Stimulated activated CD8-positive, alpha-beta memory T cell treated with anti-CD3 and anti-CD28 coated beads, Interleukin-15, amount 100 ng/mL, for 1 hour (primary cell): ENCODE data around the gene HERC2.
"Not testable (repeated sequence)": the region's sequence is repeated elsewhere in the genome, so short reads cannot be mapped to it uniquely, and the experiment has no call there.

Experiments
- DNase-seq: peaks from one replicate; pipeline ENCODE4 v3.0.0-alpha.2; 2020; ENCODE audit warnings: low read depth

HERC2 gene

DNA sequence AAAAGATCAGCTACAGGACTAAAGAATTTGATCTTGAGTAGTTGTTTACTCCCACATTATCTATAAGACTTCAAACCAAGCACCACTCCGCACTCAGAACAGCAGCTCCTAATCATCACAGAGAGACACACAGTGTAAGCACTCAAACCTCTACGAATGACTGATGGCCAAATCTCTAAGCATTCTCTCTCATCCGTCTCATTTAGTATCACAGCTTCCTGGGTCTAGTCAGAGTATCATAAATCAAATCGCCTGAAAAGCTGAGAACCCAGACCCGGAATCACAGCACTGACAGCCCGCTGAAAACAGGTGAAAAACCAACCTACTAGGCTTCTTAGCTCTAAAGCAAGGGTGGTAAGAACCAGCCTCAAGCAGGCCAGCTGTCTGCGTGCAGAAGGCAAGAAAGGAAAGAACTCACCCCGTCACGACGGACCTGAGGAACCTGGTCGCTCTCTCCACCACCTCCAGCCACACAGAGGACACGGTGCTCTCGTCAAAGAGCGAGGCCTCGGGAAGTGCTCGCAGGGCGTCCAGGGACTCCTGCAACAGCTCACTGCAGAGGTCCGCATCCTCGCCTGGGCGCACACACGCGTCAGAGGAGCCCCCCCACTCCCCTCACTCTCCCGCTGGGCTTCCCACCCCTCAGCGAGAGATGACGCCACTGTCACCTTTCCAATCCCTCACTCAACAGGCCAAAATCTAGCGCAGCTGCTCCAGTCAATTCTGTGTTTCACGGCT is 47.9 kb downstream of the HERC2 start:
- DNase-seq, result no peak

DNA sequence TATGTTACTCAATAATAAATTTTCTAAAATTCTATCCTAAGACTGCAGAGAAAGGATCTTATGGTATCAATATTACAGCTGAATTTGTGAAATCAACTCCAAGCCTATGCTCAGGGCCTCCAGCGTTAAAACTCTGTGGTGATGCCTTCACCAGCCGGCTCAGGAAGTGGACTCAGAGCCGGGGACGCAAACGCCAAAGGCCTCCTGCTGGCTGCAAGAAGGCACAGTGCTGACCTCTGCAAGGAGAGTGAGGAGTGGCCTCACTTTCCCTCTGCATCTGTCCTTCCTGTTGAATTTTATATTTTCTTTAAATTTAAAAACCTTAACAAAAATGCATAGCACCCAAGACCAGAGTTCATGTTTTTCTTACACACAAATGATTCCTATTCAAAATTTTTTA is 48.5 kb downstream of the HERC2 start:
- DNase-seq, result no peak

DNA sequence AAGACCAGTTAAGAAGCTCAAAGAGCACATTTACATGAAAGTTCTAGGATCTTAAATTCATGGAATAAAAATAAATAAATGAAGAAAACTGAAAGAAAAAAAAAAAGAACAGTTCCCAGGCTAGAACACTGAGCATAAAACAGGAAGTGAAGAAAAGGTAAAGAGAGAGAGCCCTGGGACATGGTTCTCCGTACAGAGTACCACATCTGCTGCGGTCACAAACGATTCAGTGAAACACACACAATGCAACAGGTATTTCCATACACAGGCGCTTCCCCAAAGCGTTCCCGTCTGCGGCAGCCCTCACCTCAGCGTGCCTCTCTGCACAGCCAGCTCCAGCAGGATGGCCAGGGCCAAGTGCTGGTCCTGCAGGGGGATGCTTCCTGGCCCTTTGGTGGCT is 49.4 kb downstream of the HERC2 start:
- DNase-seq, result no peak

DNA sequence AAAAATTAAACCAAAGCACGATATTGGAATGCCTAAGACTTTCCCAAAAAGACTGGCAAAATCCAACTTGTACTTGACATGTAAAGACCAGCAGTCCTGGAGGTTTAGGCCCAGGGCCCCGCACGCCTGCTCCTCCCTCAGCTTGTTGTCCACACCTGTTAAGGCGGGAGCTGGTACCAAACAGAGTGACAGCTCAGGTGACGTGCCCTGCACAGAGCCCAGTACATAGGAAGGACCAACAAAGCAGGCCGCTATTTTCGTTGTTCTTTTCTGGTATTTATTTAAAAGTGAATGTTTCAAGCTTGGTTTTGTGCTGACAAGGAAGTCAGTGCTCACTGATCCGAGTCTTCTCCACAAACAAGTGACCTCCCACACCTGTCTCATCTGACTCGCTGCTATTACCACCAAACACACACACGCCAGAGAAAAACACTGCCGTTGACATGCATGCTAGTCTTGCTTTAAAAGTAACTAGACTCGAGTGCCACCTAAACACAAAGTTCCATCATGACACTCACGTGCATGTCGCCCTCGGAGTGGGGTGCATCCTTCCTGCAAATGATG is 50.2 kb downstream of the HERC2 start:
- DNase-seq, result no peak

DNA sequence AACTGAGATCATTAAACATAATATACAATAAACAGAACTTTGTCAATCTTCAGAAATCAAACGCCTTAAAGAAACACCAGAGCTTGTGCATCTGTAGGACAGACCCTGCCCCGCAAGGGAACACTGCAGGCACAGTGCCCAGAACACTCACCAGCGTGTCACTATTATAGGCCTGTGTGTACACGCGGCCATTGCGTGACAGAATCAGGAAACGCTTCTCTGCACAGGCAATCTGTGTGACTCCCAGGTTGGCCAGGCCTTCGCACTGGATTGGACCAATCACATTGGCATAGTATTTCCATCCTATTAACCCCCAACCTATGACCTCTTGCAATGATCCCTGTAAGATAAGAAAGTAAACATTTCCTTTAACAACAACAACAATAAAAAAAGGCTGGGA is 52.9 kb downstream of the HERC2 start:
- DNase-seq, result no peak

DNA sequence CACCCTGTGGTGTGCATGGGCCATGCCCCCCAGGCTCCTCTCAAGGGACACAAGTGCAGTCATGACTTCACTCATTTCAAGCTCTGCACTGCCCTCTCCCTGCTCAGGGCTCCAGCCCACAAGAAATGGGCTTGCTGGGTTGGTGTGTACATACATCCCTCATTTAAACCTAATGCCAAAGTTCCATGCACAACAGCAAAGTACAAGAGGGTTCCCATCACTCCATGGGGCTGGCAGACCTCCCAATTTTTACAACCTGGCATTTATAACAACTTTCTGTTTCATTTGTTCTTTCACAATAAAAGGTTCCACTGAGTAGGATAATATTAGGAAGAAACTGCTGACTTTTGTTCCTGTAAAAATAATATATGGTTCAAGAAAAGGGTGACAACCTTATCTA is 54.3 kb downstream of the HERC2 start:
- DNase-seq, result no peak

DNA sequence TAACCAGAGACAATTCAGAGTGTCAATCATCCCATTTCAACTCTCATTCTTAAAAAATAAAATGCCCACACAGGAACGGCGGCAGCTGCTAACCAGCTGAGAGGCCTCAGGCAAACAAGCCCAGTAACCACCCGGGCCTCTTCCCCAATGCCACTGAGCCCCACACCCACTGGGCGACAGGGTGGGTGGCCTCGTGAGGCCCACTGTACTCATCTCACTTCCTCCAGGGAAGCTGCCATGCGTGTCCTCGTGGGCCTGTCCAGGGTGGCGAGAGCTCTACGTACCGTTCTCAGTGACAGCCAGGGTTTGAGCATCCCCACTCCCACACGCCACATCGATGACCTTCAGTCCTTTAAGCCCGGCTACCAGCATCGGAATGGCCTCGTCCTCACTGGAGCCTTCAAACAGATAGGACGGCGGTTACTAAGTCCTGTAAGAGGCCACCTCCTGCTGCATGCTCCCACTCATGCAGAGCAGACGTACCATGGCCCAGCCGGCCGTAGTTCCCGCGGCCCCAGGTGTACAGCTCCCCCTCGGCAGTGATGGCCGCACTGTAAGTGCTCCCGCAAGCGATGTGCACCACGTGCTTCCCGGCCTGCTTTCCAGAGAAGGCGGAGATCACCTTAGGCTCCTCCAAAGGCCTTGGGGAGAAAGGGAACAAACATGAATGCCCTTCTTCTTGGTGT is 56.5 kb downstream of the HERC2 start:
- DNase-seq, result no peak

DNA sequence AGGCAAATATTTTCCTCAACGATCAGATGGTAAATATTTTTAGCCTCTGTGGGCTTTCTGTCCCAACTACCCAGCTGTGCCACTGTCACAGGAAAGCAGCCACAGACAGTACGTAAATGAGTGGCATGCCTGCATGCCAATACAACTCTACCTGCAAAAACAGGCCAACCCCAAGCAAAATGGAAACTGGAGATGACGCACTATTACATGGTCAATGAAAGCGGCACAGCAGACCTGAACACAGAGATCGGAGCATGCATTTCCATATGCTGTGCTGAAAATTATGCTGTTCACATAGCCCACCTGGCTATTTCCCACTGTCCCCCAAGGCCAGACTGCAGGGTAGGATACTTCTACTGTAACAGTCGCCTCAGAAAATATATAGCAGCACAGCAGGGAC is 57.8 kb downstream of the HERC2 start:
- no peak for DNase-seq

DNA sequence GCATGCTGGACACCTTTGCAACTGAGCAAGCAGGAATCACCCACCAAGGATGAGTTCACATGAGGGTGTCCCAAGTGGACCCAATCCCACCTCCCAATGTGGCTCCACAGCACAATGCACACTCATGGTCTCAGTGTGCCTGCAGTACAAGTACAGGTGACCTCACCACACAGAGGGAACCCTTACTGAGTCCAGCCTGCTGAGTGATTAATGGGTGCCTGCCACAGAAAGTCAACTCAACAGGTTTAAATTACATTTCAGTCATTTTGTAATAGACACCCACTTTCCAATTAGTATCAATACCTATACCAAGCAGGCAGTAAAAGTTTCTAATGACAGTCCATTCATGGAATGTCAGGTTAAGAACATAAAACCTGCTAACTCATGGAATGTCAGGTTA is 59.5 kb downstream of the HERC2 start:
- no peak for DNase-seq

DNA sequence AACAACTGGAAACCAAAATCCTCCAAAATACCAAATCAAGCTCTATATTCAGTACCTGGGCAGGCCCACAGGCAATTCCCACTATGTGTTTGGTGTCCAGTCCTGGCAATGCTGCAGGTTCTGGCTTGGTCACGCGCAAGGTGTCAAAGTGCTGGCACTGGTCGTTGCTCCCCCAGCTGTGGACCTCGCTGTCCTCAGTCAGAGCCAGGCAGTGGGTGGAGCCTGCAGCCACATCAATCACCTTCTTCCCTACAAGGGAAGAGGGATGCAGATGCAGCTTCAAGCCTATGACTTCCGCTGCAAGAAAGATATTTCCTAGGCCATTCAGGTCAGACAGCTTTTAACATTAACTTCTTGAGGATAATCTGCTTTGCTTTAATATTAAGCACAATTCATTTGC is 61.3 kb downstream of the HERC2 start:
- DNase-seq, result no peak

DNA sequence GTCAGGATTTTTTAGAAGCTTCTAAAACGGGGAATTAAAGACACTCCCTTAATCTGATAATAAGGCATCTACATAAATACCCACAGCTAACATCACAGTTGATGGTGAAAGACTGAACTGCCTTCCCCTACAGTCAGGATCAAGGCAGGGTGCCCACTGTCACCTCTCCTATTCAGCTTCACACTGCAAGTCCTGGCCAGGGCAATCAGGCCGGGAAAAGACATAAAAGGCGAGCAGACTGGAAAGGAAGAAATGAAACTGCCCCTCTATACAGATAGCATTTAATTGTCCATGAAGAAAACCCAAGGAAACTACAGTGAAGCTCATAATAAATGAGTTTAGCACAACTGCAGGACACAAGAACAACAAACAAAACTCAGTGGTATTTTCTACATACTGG is 61.7 kb downstream of the HERC2 start:
- DNase-seq, result no peak

DNA sequence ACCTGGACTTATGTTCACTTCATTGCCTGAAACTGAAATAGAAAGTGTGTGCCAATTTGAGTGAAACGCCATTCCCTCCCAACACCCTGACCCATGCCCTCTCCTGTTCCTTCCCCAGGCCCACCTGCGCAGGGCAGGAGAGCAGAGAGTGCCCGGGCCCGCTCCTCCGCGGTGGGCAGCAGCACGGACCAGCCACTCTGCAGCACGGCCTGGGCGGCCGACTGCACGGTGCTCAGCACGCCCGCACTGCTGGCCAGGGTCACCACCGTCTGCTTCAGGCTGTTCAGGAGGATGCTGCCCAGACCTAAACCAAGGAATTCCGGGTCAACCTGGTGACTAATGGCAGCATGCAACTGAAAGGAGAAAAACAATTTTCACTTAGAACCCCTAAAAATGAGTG is 66.0 kb downstream of the HERC2 start:
- DNase-seq, result no peak

DNA sequence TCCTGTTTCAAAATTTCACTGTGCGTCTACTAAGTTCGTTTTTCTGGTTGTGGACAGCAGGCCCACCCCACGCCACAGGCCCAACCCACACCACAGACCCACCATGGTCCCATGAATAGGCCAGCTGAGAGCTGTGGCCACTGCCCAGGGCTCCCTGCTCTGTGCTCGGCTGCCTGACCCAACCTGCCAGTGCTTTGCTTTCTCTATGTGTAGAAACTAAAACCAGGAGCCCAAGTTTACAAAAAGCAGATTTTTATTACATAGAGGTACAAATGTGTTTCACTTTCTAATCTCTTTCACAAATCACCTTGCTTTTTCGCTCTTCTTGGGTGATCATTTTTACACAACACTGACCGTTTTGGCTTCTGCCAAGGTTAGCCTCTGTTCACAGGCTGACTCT is 69.1 kb downstream of the HERC2 start:
- no peak for DNase-seq

DNA sequence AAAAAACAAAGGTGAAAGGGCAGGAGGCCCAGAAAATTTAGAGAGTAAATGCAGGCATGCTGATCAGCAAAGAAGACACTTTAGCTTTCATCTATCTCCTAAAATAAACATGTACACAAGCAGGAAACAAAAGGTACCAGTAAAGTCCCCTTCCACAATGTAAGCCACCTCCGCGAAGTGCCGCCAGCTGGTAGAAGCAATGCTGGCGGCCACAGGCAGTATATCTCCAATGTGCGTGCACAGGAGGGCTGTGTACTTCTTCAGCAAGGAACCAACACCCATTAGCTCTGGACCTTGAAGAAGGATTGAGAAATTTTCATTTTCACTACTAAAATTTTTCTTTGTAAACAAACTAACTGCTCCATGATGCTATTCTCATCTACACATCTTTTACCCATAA is 75.4 kb downstream of the HERC2 start:
- DNase-seq, result no peak

DNA sequence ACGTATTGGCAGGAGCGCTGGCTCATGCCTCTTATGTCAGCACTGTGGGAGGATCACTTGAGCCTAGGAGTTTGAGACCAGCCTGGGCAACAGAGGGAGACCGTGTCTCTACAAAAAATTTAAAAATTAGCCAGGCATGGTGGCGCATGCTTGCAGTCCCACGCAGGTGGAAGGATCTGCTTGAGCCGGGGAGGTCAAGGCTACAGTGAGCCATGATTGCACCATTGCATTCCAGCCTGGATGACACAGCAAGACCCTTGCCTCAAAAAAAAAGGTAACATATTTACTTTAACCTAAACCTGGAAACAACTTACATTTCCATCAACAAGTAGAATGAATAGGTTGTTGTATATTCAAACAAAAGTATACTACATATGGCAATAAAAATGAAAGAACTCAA is 78.1 kb downstream of the HERC2 start:
- no peak for DNase-seq

DNA sequence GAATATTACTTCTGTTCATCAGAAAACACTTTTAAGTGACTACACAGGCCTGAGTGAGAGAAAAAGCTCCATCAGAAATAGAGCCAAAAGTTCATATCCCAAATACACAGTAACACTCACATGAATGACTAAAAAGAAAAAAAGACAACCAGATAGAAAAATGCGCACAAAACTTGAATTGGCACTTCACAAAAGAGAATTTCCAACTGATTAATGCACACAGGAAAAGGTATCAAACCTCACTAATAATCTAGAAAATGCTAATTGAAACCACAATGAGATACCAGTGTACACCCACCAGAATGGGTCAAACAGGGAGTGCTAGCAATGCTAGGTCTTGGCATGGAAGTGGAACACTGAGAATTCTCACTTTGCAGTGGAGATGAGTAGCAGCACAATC is 78.6 kb downstream of the HERC2 start:
- no peak for DNase-seq

DNA sequence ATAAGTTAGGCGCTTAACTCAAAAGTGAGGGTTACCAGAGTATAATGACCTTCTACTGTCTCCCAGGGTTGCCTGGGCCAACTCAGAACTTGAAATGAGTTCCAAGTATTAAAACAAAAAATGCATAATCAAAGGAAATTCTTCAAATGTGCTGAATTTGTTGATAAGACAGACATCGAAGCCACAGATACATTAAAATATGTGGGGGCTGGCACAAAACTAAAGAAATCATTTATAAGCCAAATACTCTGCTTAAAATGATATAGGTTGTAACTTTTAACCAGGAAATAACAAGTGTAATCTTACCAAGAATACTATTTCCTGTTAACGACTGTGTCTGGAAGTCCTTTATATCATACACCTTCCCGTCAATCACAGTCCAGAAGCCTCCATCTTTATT is 83.7 kb downstream of the HERC2 start:
- DNase-seq, result not testable (repeated sequence)

DNA sequence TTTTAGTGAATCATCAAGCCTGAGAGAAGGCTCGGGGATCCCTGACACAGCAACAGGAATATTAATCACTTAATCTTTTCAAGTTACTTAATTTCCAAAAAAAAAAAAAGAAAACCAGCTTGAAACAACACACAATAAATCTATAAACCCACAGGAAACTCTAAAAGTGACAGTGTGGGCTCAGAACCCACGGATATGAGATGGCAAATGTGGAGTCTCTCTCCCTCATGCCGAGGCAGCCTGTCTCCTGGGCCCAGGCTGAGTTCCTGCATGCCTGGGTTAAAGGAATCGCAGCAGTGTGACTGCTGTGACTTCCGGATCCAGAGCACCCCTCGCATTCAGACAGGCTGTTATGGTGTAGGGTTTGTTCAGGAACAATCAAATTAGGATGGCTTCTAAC is 90.2 kb downstream of the HERC2 start:
- DNase-seq, result not testable (repeated sequence)

DNA sequence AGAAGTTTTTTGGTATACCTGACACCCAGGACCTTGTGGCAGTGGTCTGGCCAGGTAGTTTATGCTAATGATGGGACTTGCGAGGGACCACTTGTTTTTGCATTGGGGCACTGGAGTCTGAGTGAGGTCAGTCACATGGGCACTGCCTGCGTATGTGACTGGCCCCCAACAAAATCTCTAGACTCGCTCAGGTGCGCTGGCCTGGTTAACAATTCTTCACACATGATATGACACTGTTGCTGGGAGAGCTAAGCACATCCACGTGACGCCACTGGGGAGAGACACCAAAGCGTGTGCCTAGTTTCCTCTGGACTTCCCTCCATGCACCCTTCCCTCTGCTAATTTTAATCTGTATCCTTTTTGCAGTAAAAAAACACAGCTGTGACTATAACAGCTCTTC is 90.6 kb downstream of the HERC2 start:
- not testable (repeated sequence) for DNase-seq

DNA sequence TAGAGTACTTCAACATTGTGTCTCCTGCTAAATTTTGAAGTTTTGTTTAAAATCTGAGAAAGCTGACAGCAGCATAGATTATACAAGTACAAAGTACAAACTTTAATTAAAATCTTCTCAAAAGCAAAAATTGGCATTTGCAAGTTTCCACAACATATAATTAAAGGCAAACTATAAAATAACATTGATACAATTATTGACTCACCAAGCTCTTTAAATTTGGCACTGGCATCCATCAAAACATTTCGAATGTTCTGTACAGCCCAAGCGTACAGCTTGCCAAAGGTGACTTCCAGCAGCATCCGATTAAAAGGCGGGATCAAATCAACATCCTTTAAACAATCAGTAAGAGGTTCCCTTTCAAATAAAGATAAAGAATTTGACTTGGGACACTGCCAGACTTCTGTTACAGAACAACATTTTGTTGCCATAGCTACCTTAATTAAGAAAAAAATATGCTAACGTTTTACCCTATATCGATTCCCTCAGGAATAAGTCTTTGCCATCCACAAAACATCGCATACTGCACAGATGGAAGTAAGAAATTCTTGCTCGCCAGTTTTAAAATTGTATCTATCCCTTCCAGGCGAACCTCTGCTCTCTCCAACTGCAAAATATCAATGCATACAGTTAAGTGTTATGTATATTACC is 92.9 kb downstream of the HERC2 start:
- DNase-seq, result not testable (repeated sequence)

DNA sequence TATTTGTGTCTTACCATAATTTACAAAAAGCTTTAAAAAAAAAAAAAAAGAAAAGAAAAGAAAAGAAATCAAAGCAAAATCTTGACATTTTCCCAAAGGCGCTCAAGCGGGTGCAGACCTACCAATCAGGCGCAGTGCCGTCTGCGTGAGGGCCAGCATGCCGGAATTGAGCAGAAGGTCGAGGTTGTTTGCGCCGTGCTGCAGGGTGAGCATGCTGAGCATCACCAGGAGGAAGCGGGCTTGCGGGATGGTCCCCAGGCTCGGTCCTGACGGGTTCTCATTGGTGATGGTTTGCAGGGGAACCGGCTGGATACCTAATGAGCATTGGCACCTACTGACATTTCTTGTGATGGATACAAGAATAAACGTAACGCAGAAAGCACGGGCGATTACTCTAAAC is 93.9 kb downstream of the HERC2 start:
- DNase-seq, result no peak

DNA sequence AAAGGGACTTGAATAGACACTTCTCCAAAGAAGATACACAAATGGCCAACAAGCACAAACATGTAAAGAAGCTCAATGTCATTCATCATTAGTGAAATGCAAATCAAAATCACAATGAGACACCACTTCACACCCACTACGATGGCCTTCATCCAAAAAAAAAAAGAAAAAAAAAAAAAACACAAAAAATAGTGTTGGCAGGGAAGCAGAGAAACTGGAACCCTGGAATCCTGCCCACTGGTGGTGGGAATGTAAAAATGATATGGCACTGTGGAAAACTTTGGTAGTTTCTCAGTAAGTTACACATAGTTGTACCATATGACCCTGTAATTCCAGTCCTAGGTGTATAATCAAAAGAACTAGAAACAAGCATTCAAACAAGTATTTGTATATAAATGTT is 94.7 kb downstream of the HERC2 start:
- DNase-seq, result not testable (repeated sequence)

DNA sequence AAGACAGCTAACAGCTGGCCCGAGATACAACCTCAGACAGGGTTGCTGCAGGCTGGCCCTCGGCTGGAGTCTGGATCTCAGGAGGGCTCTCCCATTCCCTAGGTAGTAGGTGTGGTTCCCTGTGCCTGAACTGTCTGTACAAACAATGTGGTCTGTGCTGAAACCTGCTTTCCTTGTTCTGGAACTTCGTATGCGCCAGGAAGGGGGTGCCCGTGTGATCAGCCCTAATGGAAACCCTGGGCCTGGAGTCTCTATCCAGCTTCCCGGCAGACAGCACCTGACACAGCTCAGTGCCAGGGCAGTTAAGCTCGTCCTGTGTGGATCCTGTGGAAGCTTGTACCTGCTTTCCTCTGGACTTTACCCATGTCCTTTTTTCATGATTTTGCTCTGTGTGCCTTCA is 99.4 kb downstream of the HERC2 start:
- not testable (repeated sequence) for DNase-seq
